NCI-H146 treated with DMSO at 0.1 percent for 48 hours (cell line): ENCODE measurements around the gene FAM184A.

Experiments
- DNase-seq: peaks from one replicate; lab custom pipeline; 2025; ENCODE audit not compliant: unreplicated experiment; lab: John Stamatoyannopoulos, UW

Gene FAM184A

GRCh38 chr6:118917546-118918328 lies 160.7 kb downstream of the FAM184A start:
- DNase-seq = no peak

GRCh38 chr6:118914598-118914997 lies 163.9 kb downstream of the FAM184A start:
- DNase-seq = no peak

- DNase-seq = no peak
Observed at GRCh38 chr6:118913161-118913560, 165.3 kb downstream of the FAM184A start.

GRCh38 chr6:118912646-118913045 lies 165.8 kb downstream of the FAM184A start:
- DNase-seq = no peak
